Measurements from ENCODE around the gene TPD52L1.

The TPD52L1 gene, protein sequence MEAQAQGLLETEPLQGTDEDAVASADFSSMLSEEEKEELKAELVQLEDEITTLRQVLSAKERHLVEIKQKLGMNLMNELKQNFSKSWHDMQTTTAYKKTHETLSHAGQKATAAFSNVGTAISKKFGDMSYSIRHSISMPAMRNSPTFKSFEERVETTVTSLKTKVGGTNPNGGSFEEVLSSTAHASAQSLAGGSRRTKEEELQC

DNA sequence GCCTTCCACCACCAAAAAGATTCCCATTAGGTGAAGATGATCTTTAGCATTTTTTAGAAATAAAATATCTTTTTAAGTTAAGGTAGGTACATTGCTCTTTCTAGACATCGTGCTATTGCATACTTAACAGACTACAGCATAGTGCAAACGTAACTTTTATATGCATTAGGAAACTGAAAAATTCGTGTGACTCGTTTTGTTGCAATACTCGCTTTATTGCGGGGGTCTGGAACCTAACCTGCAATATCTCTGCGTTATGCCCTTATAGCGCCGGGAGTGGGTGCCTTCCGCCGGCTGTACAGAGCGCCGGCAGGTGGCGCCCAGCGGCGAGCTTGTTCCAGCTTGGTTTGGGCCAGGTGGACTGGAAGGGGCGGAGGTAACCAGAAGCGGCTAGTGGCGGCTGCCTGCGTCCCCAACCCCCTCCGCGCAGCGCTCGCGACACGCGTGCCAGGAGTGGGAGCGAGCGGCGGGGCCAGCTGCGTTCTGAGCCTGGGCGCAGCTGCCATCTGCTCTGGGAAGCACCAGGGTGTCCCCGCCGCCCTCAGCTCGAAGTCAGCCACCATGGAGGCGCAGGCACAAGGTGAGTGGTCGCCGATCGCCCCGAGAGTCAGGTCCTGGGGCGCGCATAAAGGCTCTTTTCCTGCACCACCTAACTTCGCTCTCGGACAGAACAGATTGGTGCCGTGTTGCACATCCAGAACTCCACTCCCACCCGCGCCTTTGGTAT lies at the start of gene TPD52L1:
Gene TPD52L1, plus strand, starts transcription at position 383 of the 727 bp plus-strand sequence. Its CDS starts 179 bp downstream, at position 562.
- H3K36me3 ChIP-seq, result no peaks in the 10 kb centered on the region
- peaks cover 15 to 16% of the 10 kb centered on the region in 2 experiments for H3K4me1 ChIP-seq (ENCODE audit: control insufficient read depth in 1 of 2, insufficient read depth in 1 of 2, low read depth in 1 of 2, low read length in 1 of 2)
- TF ChIP-seq, protein P1, sequence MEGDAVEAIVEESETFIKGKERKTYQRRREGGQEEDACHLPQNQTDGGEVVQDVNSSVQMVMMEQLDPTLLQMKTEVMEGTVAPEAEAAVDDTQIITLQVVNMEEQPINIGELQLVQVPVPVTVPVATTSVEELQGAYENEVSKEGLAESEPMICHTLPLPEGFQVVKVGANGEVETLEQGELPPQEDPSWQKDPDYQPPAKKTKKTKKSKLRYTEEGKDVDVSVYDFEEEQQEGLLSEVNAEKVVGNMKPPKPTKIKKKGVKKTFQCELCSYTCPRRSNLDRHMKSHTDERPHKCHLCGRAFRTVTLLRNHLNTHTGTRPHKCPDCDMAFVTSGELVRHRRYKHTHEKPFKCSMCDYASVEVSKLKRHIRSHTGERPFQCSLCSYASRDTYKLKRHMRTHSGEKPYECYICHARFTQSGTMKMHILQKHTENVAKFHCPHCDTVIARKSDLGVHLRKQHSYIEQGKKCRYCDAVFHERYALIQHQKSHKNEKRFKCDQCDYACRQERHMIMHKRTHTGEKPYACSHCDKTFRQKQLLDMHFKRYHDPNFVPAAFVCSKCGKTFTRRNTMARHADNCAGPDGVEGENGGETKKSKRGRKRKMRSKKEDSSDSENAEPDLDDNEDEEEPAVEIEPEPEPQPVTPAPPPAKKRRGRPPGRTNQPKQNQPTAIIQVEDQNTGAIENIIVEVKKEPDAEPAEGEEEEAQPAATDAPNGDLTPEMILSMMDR (IDR thresholded peaks at IDR 0.05), result peak; percentile 23
- no peak within 1 kb of the TSS for H3K27ac ChIP-seq
- peaks cover 82% of the 10 kb centered on the region for H3K27me3 ChIP-seq
- peak within 1 kb of the TSS; percentile 44 to 60 for H3K4me3 ChIP-seq (ENCODE audit: low read depth in 1 of 2, low read length in 1 of 2)
- H3K9me3 ChIP-seq, result no peaks in the 10 kb centered on the region

DNA sequence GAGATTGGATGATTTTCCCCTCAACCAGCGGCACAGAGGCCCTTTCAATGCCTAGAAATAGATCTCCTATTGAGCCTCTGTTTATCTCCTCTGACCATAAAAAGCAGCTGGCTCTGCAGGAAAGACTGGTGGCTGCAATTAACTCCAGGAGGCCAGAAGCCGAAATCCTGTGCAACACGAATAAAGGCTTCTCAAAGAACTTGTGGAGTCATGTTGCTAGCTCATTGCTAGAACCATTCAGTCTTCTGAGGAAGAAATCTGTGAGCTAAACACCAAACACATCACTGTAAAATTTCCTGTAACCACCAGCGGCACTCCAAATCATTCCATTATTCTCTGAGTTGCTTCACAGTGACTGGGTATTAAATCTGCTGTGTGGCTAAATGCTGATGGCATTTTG lies 49.1 kb upstream of the TPD52L1 start:
- peaks cover 30 to 34% of the 10 kb centered on the region in 2 experiments for H3K4me1 ChIP-seq (ENCODE audit: control insufficient read depth in 1 of 2, insufficient read depth in 1 of 2, low read depth in 1 of 2, low read length in 1 of 2)
- H3K4me3 ChIP-seq (ENCODE audit: low read depth in 1 of 2, low read length in 1 of 2), result no peak overlapping the region
- no peak overlapping the region for H3K27ac ChIP-seq
- H3K27me3 ChIP-seq, result no peaks in the 10 kb centered on the region
- TF ChIP-seq, protein P1 (IDR thresholded peaks at IDR 0.05), result no peak
- no peaks in the 10 kb centered on the region for H3K9me3 ChIP-seq
- H3K36me3 ChIP-seq, result no peaks in the 10 kb centered on the region

DNA sequence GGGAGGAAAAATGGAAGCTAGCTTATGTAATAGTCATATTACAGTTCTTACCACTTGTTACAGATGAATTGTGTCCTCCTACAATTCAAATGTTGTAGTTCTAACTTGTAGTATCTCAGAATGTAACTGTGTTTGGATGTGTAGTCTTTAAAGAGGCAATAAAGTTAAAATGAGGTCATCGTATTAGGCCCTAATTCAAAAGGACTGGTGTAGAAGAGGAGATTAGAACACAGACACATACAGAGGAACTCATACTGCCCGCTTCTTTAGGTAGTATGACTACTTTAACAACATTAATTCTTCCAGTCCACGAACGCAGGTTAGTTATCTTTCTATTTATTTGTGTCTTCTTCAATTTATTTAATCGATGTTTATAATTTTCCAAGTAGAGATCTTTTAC lies 46.5 kb upstream of the TPD52L1 start:
- TF ChIP-seq, protein P1 (IDR thresholded peaks at IDR 0.05), result no peak
- H3K27ac ChIP-seq, result no peak overlapping the region
- no peaks in the 10 kb centered on the region for H3K36me3 ChIP-seq
- peaks cover 11% of the 10 kb centered on the region for H3K9me3 ChIP-seq
- H3K27me3 ChIP-seq, result no peaks in the 10 kb centered on the region
- H3K4me1 ChIP-seq (ENCODE audit: control insufficient read depth in 1 of 2, insufficient read depth in 1 of 2, low read depth in 1 of 2, low read length in 1 of 2), result peaks cover 12% of the 10 kb centered on the region in 2 experiments
- no peak overlapping the region for H3K4me3 ChIP-seq (ENCODE audit: low read depth in 1 of 2, low read length in 1 of 2)

DNA sequence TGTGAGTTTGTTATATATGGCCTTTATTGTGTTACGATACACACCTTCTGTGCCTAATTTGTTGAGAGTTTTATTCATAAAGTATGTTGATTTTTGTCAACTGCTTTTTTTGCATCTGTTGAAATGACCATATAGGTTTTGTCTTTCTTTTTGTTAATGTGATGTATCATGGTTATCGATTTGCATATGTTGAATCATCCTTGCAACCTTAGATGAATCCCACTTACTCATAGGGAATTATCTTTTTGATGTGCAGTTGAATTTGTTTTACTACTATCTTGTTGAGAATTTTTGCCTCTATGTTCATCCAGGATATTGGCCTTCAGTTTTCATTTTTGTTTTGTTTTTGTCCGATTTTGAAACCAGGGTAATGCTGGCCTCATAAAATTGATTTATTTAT lies 45.7 kb upstream of the TPD52L1 start:
- H3K27ac ChIP-seq, result no peak overlapping the region
- no peaks in the 10 kb centered on the region for H3K36me3 ChIP-seq
- H3K9me3 ChIP-seq, result peaks cover 11% of the 10 kb centered on the region
- no peak overlapping the region for H3K4me3 ChIP-seq (ENCODE audit: low read depth in 1 of 2, low read length in 1 of 2)
- TF ChIP-seq, protein P1 (IDR thresholded peaks at IDR 0.05), result no peak
- H3K27me3 ChIP-seq, result no peaks in the 10 kb centered on the region
- peaks cover 3 to 4% of the 10 kb centered on the region in 2 experiments for H3K4me1 ChIP-seq (ENCODE audit: control insufficient read depth in 1 of 2, insufficient read depth in 1 of 2, low read depth in 1 of 2, low read length in 1 of 2)

DNA sequence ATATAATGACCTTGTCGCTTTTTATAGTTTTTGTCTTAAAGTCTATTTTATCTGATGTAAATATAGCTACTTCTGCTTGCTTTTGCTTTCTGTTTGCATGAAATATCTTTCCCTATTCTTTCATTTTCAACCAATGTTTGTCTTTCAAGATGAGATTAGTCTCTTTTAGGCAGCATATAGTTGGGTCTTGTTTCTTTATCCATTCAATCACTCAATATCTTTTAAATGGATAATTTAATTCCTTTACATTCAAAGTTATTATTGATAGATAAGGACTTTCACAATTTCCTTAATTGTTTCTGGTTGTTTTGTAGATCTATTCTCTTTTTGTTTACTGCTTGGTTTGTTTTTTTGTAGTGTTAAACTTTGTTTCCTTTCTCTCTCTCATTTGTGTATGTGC lies 43.5 kb upstream of the TPD52L1 start:
- H3K27ac ChIP-seq, result no peak overlapping the region
- peaks cover 0 to 5% of the 10 kb centered on the region in 2 experiments for H3K4me1 ChIP-seq (ENCODE audit: control insufficient read depth in 1 of 2, insufficient read depth in 1 of 2, low read depth in 1 of 2, low read length in 1 of 2)
- no peaks in the 10 kb centered on the region for H3K36me3 ChIP-seq
- no peaks in the 10 kb centered on the region for H3K27me3 ChIP-seq
- TF ChIP-seq, protein P1 (IDR thresholded peaks at IDR 0.05), result no peak
- H3K9me3 ChIP-seq, result peaks cover 11% of the 10 kb centered on the region
- H3K4me3 ChIP-seq (ENCODE audit: low read depth in 1 of 2, low read length in 1 of 2), result no peak overlapping the region

Measured in neutrophil (primary cell).